Muscle layer of duodenum (tissue), 2 donors: Measurements from ENCODE around the gene SNX8.
"Not testable (repeated sequence)": the region's sequence is repeated elsewhere in the genome, so short reads cannot be mapped to it uniquely, and the experiment has no call there.

Experiments used
- H3K27ac ChIP-seq: one replicate; pipeline ENCODE4 v1.7.0; 2013; ENCODE audit warnings: mild to moderate bottlenecking, low read length
- H3K27me3 ChIP-seq: one replicate; pipeline ENCODE4 v1.7.0; 2013; ENCODE audit warnings: low read depth, mild to moderate bottlenecking, control low read depth, low read length
- H3K36me3 ChIP-seq, 2 donors: one replicate each; pipeline ENCODE4 v1.7.0; 2013; ENCODE audit warnings: low read length in 2 of 2, control low read depth in 1 of 2, mild to moderate bottlenecking in 1 of 2; ENCODE audit not compliant: insufficient read depth in 2 of 2, control insufficient read depth in 1 of 2
- H3K4me1 ChIP-seq, 2 donors: one replicate each; pipeline ENCODE4 v1.7.0; 2013; ENCODE audit warnings: low read length in 2 of 2, mild to moderate bottlenecking in 2 of 2, control low read depth in 1 of 2, moderate library complexity in 1 of 2; ENCODE audit not compliant: insufficient read depth in 2 of 2, control insufficient read depth in 1 of 2
- H3K4me3 ChIP-seq, 2 donors: one replicate each; pipeline ENCODE4 v1.7.0; 2013; ENCODE audit warnings: low read length in 2 of 2, low read depth in 1 of 2, mild to moderate bottlenecking in 1 of 2
- H3K9me3 ChIP-seq, 2 donors: one replicate each; pipeline ENCODE4 v1.7.0; 2013; ENCODE audit warnings: low read length in 2 of 2, control low read depth in 1 of 2, mild to moderate bottlenecking in 1 of 2; ENCODE audit not compliant: control insufficient read depth in 1 of 2
- donor health status: healthy.

Gene SNX8

GRCh38 chr7:2271273-2272026 lies 42.8 kb downstream of the SNX8 start:
- Histone ChIP-seq H3K4me1 (no peaks in the 10 kb centered on the region), H3K4me3 (no peak overlapping the region), H3K27me3 (no peaks in the 10 kb centered on the region), H3K27ac (no peak overlapping the region), H3K36me3 (peaks cover 3 to 30% of the 10 kb centered on the region in 2 donors), H3K9me3 (no peaks in the 10 kb centered on the region)

- Histone ChIP-seq H3K4me3 (no peak overlapping the region), H3K27ac (no peak overlapping the region), H3K27me3 (no peaks in the 10 kb centered on the region), H3K4me1 (no peaks in the 10 kb centered on the region), H3K9me3 (no peaks in the 10 kb centered on the region), H3K36me3 (peaks cover 3 to 29% of the 10 kb centered on the region in 2 donors)
Measured at GRCh38 chr7:2270495-2270894, 43.7 kb downstream of the SNX8 start.

- Histone ChIP-seq H3K9me3 (no peaks in the 10 kb centered on the region), H3K4me3 (no peak overlapping the region), H3K4me1 (no peaks in the 10 kb centered on the region), H3K36me3 (peaks cover 3 to 29% of the 10 kb centered on the region in 2 donors), H3K27ac (no peak overlapping the region), H3K27me3 (no peaks in the 10 kb centered on the region)
Measured at GRCh38 chr7:2269991-2270460, 44.2 kb downstream of the SNX8 start.

- not testable (repeated sequence) for H3K4me1 ChIP-seq, H3K9me3 ChIP-seq, H3K27me3 ChIP-seq, H3K27ac ChIP-seq, H3K4me3 ChIP-seq
- H3K36me3 ChIP-seq = peaks cover 3 to 25% of the 10 kb centered on the region in 2 donors
Measured at GRCh38 chr7:2269089-2269990, 44.9 kb downstream of the SNX8 start.

GRCh38 chr7:2266911-2267310 lies 47.3 kb downstream of the SNX8 start:
- peaks cover 3 to 43% of the 10 kb centered on the region in 2 donors for H3K36me3 ChIP-seq
- no peaks in the 10 kb centered on the region for H3K9me3 ChIP-seq
- no peak overlapping the region for H3K27ac ChIP-seq
- H3K4me3 ChIP-seq = no peak overlapping the region
- no peaks in the 10 kb centered on the region for H3K27me3 ChIP-seq
- no peaks in the 10 kb centered on the region for H3K4me1 ChIP-seq

GRCh38 chr7:2264158-2264557 lies 50.1 kb downstream of the SNX8 start:
- no peak overlapping the region for H3K27ac ChIP-seq
- no peaks in the 10 kb centered on the region for H3K27me3 ChIP-seq
- peaks cover 0 to 34% of the 10 kb centered on the region in 2 donors for H3K36me3 ChIP-seq

GRCh38 chr7:2263176-2263575 lies 51.1 kb downstream of the SNX8 start:
- H3K9me3 ChIP-seq = no peaks in the 10 kb centered on the region
- no peaks in the 10 kb centered on the region for H3K27me3 ChIP-seq
- H3K36me3 ChIP-seq = peaks cover 0 to 34% of the 10 kb centered on the region in 2 donors

More at GRCh38 chr7:2264158-2264557, 50.1 kb downstream of the SNX8 start:
- Histone ChIP-seq H3K4me1 (no peaks in the 10 kb centered on the region), H3K9me3 (no peaks in the 10 kb centered on the region), H3K4me3 (no peak overlapping the region)

GRCh38 chr7:2261611-2262010 lies 52.6 kb downstream of the SNX8 start:
- no peaks in the 10 kb centered on the region for H3K27me3 ChIP-seq
- H3K4me1 ChIP-seq = no peaks in the 10 kb centered on the region
- no peak overlapping the region for H3K27ac ChIP-seq
- H3K9me3 ChIP-seq = no peaks in the 10 kb centered on the region
- peaks cover 0 to 45% of the 10 kb centered on the region in 2 donors for H3K36me3 ChIP-seq
- H3K4me3 ChIP-seq = no peak overlapping the region

More at GRCh38 chr7:2263176-2263575, 51.1 kb downstream of the SNX8 start:
- Histone ChIP-seq H3K27ac (no peak overlapping the region), H3K4me1 (no peaks in the 10 kb centered on the region), H3K4me3 (no peak overlapping the region)

- Histone ChIP-seq H3K4me3 (no peak overlapping the region), H3K9me3 (no peaks in the 10 kb centered on the region), H3K27ac (no peak overlapping the region), H3K27me3 (no peaks in the 10 kb centered on the region), H3K36me3 (peaks cover 0 to 53% of the 10 kb centered on the region in 2 donors), H3K4me1 (no peaks in the 10 kb centered on the region)
Measured at GRCh38 chr7:2260820-2261219, 53.4 kb downstream of the SNX8 start.

GRCh38 chr7:2259480-2259879 lies 54.8 kb downstream of the SNX8 start:
- Histone ChIP-seq H3K4me1 (no peaks in the 10 kb centered on the region), H3K27ac (no peak overlapping the region), H3K4me3 (no peak overlapping the region), H3K9me3 (no peaks in the 10 kb centered on the region), H3K36me3 (peaks cover 0 to 60% of the 10 kb centered on the region in 2 donors), H3K27me3 (no peaks in the 10 kb centered on the region)

- peaks cover 0 to 59% of the 10 kb centered on the region in 2 donors for H3K36me3 ChIP-seq
- no peaks in the 10 kb centered on the region for H3K9me3 ChIP-seq
- H3K27ac ChIP-seq = no peak overlapping the region
- H3K4me3 ChIP-seq = no peak overlapping the region
- H3K27me3 ChIP-seq = no peaks in the 10 kb centered on the region
- H3K4me1 ChIP-seq = no peaks in the 10 kb centered on the region
Measured at GRCh38 chr7:2258661-2259365, 55.4 kb downstream of the SNX8 start.
